ENCODE results near the gene CTSF.

The CTSF gene

DNA sequence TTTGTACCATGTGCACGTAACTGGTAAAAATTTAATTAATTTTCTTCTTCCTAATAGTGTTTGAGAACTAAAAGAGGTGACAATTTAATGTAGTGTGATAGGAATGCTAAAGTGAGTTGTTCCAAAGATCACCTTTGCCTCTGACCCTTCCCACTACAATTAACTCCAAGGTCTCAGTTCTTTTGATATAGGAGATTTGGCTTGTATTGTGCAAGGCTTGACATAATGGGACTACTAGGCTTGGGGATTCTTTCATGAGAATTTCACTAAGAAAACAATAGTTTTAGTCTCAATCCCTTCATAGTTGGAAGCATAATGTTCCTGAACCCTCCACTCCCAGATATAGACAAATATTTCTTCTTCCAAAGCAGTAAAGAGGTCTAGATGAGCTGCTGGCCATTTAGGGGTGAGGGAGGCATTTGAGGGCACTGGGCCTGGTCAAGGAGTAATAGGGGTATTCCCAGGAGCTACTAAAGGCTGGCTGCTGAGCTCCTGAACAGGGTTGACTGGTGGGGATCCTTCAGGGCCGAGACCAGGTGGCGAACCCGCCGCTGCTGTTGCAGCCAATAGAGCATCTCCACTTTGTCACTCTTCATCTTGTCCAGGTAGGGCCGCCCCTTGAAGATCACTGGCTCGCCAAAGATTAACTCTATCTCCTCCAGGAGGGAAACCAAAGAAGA lies 21.7 kb upstream of the CTSF start:
- TF ChIP-seq EGR1 (IDR thresholded peaks at IDR 0.05), result no peak
- TF ChIP-seq YY1 (IDR thresholded peaks at IDR 0.05; ENCODE audit: low read depth), result no peak
- TF ChIP-seq, protein P1, sequence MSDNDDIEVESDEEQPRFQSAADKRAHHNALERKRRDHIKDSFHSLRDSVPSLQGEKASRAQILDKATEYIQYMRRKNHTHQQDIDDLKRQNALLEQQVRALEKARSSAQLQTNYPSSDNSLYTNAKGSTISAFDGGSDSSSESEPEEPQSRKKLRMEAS (IDR thresholded peaks at IDR 0.05), result no peak
- no peak for TF ChIP-seq NFIC (IDR thresholded peaks at IDR 0.05)
- TF ChIP-seq ZBTB7A (IDR thresholded peaks at IDR 0.05; ENCODE audit: low read depth), result no peak
- no peak for TF ChIP-seq EP300 (IDR thresholded peaks at IDR 0.05; ENCODE audit: borderline replicate concordance)
- TF ChIP-seq TAF1 (IDR thresholded peaks at IDR 0.05; ENCODE audit: low read depth), result no peak
- TF ChIP-seq RAD21 (IDR thresholded peaks at IDR 0.05; ENCODE audit: low read depth), result no peak
- no peak for TF ChIP-seq CEBPB (IDR thresholded peaks at IDR 0.05)
- TF ChIP-seq TEAD4 (IDR thresholded peaks at IDR 0.05), result no peak
- TF ChIP-seq CREB1 (IDR thresholded peaks at IDR 0.05; ENCODE audit: low read depth), result no peak
- TF ChIP-seq, protein P2, sequence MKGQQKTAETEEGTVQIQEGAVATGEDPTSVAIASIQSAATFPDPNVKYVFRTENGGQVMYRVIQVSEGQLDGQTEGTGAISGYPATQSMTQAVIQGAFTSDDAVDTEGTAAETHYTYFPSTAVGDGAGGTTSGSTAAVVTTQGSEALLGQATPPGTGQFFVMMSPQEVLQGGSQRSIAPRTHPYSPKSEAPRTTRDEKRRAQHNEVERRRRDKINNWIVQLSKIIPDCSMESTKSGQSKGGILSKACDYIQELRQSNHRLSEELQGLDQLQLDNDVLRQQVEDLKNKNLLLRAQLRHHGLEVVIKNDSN (IDR thresholded peaks at IDR 0.05), result no peak
- no peak for TF ChIP-seq TCF12 (IDR thresholded peaks at IDR 0.05; ENCODE audit: low read depth)
- no peak for TF ChIP-seq FOXM1 (IDR thresholded peaks at IDR 0.05; ENCODE audit: borderline replicate concordance, low read depth)
- TF ChIP-seq, protein P3, sequence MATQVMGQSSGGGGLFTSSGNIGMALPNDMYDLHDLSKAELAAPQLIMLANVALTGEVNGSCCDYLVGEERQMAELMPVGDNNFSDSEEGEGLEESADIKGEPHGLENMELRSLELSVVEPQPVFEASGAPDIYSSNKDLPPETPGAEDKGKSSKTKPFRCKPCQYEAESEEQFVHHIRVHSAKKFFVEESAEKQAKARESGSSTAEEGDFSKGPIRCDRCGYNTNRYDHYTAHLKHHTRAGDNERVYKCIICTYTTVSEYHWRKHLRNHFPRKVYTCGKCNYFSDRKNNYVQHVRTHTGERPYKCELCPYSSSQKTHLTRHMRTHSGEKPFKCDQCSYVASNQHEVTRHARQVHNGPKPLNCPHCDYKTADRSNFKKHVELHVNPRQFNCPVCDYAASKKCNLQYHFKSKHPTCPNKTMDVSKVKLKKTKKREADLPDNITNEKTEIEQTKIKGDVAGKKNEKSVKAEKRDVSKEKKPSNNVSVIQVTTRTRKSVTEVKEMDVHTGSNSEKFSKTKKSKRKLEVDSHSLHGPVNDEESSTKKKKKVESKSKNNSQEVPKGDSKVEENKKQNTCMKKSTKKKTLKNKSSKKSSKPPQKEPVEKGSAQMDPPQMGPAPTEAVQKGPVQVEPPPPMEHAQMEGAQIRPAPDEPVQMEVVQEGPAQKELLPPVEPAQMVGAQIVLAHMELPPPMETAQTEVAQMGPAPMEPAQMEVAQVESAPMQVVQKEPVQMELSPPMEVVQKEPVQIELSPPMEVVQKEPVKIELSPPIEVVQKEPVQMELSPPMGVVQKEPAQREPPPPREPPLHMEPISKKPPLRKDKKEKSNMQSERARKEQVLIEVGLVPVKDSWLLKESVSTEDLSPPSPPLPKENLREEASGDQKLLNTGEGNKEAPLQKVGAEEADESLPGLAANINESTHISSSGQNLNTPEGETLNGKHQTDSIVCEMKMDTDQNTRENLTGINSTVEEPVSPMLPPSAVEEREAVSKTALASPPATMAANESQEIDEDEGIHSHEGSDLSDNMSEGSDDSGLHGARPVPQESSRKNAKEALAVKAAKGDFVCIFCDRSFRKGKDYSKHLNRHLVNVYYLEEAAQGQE (IDR thresholded peaks at IDR 0.05; ENCODE audit: low read depth), result no peak

DNA sequence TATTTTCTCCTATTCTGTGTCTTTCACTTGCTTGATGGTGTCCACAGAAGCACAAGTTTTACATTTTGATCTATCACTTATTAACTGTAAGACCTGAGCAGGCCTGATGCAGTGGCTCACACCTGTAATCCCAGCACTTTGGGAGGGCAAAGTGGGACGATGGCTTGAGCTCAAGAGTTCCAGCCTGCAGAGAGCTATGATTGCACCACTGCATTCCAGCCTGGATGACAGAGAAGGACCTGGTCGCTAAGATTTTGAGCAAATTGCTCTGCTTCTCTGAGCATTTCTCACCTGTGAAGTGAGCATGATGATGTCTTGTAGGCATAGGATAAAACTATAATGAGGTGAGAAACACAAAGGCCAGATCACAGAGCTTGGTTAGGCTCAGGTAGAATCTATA lies 17.7 kb upstream of the CTSF start:
- TF ChIP-seq ZBTB7A (IDR thresholded peaks at IDR 0.05; ENCODE audit: low read depth), result no peak
- TF ChIP-seq CREB1 (IDR thresholded peaks at IDR 0.05; ENCODE audit: low read depth), result no peak
- TF ChIP-seq, protein P1 (IDR thresholded peaks at IDR 0.05), result no peak
- TF ChIP-seq EGR1 (IDR thresholded peaks at IDR 0.05), result no peak
- TF ChIP-seq TAF1 (IDR thresholded peaks at IDR 0.05; ENCODE audit: low read depth), result no peak
- TF ChIP-seq, protein P3 (IDR thresholded peaks at IDR 0.05; ENCODE audit: low read depth), result no peak
- no peak for TF ChIP-seq YY1 (IDR thresholded peaks at IDR 0.05; ENCODE audit: low read depth)
- TF ChIP-seq NFIC (IDR thresholded peaks at IDR 0.05), result no peak
- no peak for TF ChIP-seq TEAD4 (IDR thresholded peaks at IDR 0.05)

DNA sequence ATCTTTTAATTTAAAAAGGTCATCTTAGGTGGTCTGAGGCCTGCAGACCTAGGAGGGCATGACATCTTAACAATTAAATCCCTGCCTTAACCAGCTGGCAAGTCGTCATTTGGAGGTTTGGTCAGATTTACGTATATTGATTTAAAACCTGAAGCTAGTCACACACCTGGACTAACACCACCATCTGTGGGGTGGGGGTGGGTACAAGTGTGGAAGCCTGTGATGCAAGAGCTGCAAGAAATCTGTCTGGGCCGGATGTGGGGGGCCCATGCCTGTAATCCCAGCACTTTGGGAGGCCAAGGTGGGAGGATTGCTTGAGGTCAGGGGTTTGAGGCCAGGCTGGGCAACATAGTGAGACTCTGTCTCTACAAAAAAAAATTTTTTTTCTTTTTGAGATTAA lies 12.9 kb upstream of the CTSF start:
- TF ChIP-seq EP300 (IDR thresholded peaks at IDR 0.05; ENCODE audit: borderline replicate concordance) (no peak), NFIC (IDR thresholded peaks at IDR 0.05) (no peak), TCF12 (IDR thresholded peaks at IDR 0.05; ENCODE audit: low read depth) (no peak), TEAD4 (IDR thresholded peaks at IDR 0.05) (no peak)

DNA sequence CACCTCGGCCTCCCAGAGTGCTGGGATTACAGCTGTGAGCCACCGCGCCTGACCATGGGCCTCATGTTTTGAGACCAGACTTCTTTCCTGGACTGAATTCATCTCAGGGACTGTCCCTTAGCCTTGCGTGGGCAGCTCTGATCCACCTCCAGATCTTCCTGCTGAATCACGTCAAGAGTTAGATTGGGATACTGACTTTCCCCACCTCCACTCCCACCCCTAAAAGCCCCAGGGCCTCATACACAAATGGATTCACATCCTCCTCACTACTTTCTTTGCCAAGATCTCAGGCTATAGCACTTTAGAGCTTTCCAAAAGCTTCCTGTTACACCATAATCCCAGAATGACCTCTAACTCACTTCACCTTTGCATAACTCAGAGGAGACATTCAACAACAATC lies 12.4 kb upstream of the CTSF start:
- no peak for TF ChIP-seq FOXM1 (IDR thresholded peaks at IDR 0.05; ENCODE audit: borderline replicate concordance, low read depth)
- no peak for TF ChIP-seq TAF1 (IDR thresholded peaks at IDR 0.05; ENCODE audit: low read depth)

DNA sequence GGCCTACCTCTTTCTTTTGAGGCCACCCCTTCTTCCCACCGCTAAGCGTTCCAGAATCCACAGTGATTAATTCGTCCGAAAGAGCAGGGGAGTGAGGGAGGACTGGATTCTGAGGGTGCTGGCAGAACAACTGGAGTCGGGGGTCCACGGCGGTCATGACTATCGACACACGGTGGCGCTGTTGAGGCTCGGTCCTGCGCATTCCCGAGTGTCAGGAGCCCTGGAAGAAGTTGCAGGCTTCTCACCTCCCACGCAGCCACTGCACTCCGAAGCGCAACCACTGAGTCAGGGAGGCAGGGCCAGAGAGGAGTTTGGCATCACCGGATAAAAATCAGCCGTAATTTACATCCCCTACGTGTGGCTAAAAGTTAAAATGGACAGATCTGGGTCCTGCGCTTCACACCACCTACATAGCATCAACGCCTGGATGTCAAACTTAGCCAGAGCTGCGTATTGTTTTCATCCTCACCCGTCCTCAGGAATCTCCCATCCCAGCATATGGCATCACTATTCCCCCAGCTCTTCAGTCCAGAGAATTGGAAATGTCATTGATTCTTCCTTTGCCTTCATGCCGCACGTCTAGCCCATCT lies 10.7 kb upstream of the CTSF start:
- no peak for TF ChIP-seq FOXM1 (IDR thresholded peaks at IDR 0.05; ENCODE audit: borderline replicate concordance, low read depth)
- peak; percentile 46; the same call in 1 of the 2 replicates for TF ChIP-seq EGR1 (IDR thresholded peaks at IDR 0.05)
- peak; percentile 73 for TF ChIP-seq RAD21 (IDR thresholded peaks at IDR 0.05; ENCODE audit: low read depth)
- no peak for TF ChIP-seq NFIC (IDR thresholded peaks at IDR 0.05)
- TF ChIP-seq, protein P1 (IDR thresholded peaks at IDR 0.05), result peak; percentile 48
- peak; percentile 7; the same call in 1 of the 2 replicates for TF ChIP-seq TEAD4 (IDR thresholded peaks at IDR 0.05)

DNA sequence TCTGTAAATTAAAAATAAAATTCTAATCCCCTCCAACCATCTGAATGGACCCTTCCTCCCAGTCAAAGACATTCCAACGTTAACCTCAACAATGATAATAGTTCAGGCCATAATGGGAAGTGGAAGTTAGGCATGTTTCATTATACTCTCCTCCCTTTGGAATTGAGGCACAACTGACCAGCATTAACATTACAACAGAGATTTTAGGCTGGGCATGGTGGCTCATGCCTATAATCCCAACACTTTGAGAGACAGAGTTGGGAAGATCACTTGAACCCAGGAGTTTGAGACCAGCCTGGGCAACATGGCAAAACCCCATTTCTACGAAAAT lies 2.4 kb upstream of the CTSF start:
- TF ChIP-seq TCF12 (IDR thresholded peaks at IDR 0.05; ENCODE audit: low read depth) (no peak), EGR1 (IDR thresholded peaks at IDR 0.05) (no peak), FOXM1 (IDR thresholded peaks at IDR 0.05; ENCODE audit: borderline replicate concordance, low read depth) (no peak), TAF1 (IDR thresholded peaks at IDR 0.05; ENCODE audit: low read depth) (no peak), NFIC (IDR thresholded peaks at IDR 0.05) (no peak), YY1 (IDR thresholded peaks at IDR 0.05; ENCODE audit: low read depth) (no peak), TEAD4 (IDR thresholded peaks at IDR 0.05) (no peak), EP300 (IDR thresholded peaks at IDR 0.05; ENCODE audit: borderline replicate concordance) (no peak), CEBPB (IDR thresholded peaks at IDR 0.05) (no peak)
- TF ChIP-seq, protein P1 (IDR thresholded peaks at IDR 0.05), result no peak
